ENCODE measurements around the gene IER3IP1. TPM values are rescaled to one million over a fixed set of nuclear protein-coding genes. Genes with fewer than 3 reads are reported as not detected.

Gene IER3IP1
- total RNA-seq, 1 donor from 2014 or later: 16.0 TPM

- no peak for DNase-seq (ENCODE audit: low spot score)
- peaks cover 9% of the 10 kb centered on the region for H3K36me3 Mint-ChIP-seq (ENCODE audit: low read depth, unreplicated experiment)
- H3K4me3 Mint-ChIP-seq (ENCODE audit: unreplicated experiment): no peak overlapping the region
- H3K27ac Mint-ChIP-seq (ENCODE audit: unreplicated experiment): no peak overlapping the region
- peaks cover 6% of the 10 kb centered on the region for H3K27me3 Mint-ChIP-seq (ENCODE audit: unreplicated experiment)
- H3K4me1 Mint-ChIP-seq (ENCODE audit: unreplicated experiment): no peaks in the 10 kb centered on the region
- TF ChIP-seq CTCF (IDR thresholded peaks at IDR 0.05; ENCODE audit: unreplicated experiment): no peak
- no peaks in the 10 kb centered on the region for H3K9me3 Mint-ChIP-seq (ENCODE audit: unreplicated experiment)
These were observed 67.8 kb downstream of the IER3IP1 start for GRCh38 chr18:47108373-47108772.

Other genes starting within 250 kb of the IER3IP1 start
- gene ELOA2, start 140.7 kb downstream of the IER3IP1 start, total RNA-seq (ENCODE audit: unreplicated experiment): not detected
- 26.0 TPM for gene HDHD2, start 25.9 kb downstream of the IER3IP1 start, total RNA-seq (ENCODE audit: unreplicated experiment)
- 0.38 TPM for gene SKOR2, start 75.3 kb upstream of the IER3IP1 start, total RNA-seq (ENCODE audit: unreplicated experiment)

Measured in endothelial cell (in vitro differentiated cells).